PFSK-1 (cell line): ENCODE data around the gene CMIP.

Experiments used
- FOXP2 ChIP-seq: optimal IDR thresholded peaks from 2 replicates; pipeline ENCODE3; 2011; ENCODE audit warnings: borderline replicate concordance, control low read depth, inconsistent platforms; ENCODE audit not compliant: insufficient read depth; ENCODE audit errors: extremely low read length, extremely low read depth
- POLR2AphosphoS5 ChIP-seq: IDR thresholded peaks from 2 replicates; pipeline ENCODE4 v1.6.1; 2012; ENCODE audit warnings: low read depth, mild to moderate bottlenecking, control low read depth, low read length, moderate library complexity
- SIN3A ChIP-seq: IDR thresholded peaks from 2 replicates; pipeline ENCODE4 v1.6.1; 2012; ENCODE audit warnings: mild to moderate bottlenecking, low read length, moderate library complexity, borderline replicate concordance; ENCODE audit not compliant: insufficient read depth
- TAF1 ChIP-seq: IDR thresholded peaks from 2 replicates; pipeline ENCODE4 v1.6.1; 2012; ENCODE audit warnings: low read length, control low read depth, borderline replicate concordance; ENCODE audit not compliant: insufficient read depth

- no peak for TF ChIP-seq TAF1
- no peak for TF ChIP-seq POLR2AphosphoS5
- no peak for TF ChIP-seq SIN3A
- TF ChIP-seq FOXP2 = no peak
Observed at GRCh38 chr16:81568749-81569087, 124.1 kb downstream of the CMIP start.
